ENCODE measurements around the gene TAPT1.

- no peak for TF ChIP-seq EP300 (conservative IDR thresholded peaks at IDR 0.05; ENCODE audit: poor library complexity, severe bottlenecking)
- TF ChIP-seq CTCF (IDR thresholded peaks at IDR 0.05; ENCODE audit: poor library complexity, severe bottlenecking): no peak
- no peak for TF ChIP-seq SMC3 (conservative IDR thresholded peaks at IDR 0.05; ENCODE audit: poor library complexity)
- no peak for TF ChIP-seq REST (IDR thresholded peaks at IDR 0.05; ENCODE audit: borderline replicate concordance)
- no peak for TF ChIP-seq POLR2AphosphoS5 (IDR thresholded peaks at IDR 0.05)
- TF ChIP-seq TAF1 (IDR thresholded peaks at IDR 0.05; ENCODE audit: low read depth): no peak
- no peak for TF ChIP-seq EZH2 (IDR thresholded peaks at IDR 0.05; ENCODE audit: borderline replicate concordance, insufficient read depth, low read length, poor library complexity, severe bottlenecking)
Measured at GRCh38 chr4:16155528-16156169, 70.6 kb downstream of the TAPT1 start.
